GM18499 (cell line): ENCODE data around the gene ARID4A.
"Not testable (repeated sequence)": the region's sequence is repeated elsewhere in the genome, so short reads cannot be mapped to it uniquely, and the experiment has no call there.

Experiments
- ATAC-seq: cut with Tn5 transposase; IDR thresholded peaks from one replicate; pipeline ENCODE4 v1.9.1; 2021; ENCODE audit warnings: moderate number of reproducible peaks; ENCODE audit not compliant: insufficient read depth, unreplicated experiment

Gene ARID4A, protein sequence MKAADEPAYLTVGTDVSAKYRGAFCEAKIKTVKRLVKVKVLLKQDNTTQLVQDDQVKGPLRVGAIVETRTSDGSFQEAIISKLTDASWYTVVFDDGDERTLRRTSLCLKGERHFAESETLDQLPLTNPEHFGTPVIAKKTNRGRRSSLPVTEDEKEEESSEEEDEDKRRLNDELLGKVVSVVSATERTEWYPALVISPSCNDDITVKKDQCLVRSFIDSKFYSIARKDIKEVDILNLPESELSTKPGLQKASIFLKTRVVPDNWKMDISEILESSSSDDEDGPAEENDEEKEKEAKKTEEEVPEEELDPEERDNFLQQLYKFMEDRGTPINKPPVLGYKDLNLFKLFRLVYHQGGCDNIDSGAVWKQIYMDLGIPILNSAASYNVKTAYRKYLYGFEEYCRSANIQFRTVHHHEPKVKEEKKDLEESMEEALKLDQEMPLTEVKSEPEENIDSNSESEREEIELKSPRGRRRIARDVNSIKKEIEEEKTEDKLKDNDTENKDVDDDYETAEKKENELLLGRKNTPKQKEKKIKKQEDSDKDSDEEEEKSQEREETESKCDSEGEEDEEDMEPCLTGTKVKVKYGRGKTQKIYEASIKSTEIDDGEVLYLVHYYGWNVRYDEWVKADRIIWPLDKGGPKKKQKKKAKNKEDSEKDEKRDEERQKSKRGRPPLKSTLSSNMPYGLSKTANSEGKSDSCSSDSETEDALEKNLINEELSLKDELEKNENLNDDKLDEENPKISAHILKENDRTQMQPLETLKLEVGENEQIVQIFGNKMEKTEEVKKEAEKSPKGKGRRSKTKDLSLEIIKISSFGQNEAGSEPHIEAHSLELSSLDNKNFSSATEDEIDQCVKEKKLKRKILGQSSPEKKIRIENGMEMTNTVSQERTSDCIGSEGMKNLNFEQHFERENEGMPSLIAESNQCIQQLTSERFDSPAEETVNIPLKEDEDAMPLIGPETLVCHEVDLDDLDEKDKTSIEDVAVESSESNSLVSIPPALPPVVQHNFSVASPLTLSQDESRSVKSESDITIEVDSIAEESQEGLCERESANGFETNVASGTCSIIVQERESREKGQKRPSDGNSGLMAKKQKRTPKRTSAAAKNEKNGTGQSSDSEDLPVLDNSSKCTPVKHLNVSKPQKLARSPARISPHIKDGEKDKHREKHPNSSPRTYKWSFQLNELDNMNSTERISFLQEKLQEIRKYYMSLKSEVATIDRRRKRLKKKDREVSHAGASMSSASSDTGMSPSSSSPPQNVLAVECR

DNA sequence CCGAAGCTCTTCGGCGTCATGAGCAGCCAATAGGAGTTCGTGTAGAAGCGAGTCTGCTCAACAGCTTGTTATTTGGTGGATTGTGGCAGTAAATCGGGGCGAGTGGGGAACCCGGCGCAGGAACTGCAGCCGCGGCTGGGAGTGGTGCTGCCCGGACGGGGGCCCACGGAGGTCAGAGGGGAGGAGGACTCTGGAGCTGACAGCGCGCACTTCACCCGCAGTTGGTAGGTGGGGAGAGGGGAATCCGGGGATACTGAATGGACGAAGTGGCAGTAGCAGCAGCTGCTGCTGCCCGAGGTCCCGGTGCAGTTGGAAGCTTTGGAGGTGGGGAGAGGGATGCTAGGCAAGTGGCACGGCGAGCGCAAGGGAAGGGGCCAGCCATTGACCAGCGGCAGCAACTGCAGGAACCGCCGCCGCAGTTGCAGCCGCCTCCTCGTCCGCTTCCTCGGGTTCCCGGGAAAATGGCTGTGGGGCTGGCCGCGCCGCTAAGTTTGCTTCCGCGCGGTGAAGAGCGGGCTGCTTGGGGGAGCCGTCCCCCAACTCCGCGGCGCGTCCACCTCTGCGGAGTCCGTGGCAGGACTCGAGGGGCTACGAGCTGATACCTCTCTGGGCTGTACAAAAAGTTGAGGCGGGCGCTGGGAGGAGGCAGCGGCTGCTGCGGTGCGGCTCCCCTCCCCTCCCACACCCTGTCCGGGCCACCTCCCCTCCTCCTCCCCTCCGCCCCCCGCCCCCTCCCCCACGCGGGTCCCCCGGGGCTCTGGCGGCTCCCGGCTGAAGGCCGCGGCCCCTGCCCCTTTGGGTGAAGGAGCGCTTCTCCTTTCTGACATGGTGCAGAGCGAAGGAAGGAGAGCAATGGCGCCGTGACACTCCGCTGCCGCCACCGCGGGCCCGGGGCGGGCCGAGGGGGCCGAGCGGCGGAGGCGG lies at the start of gene ARID4A:
ARID4A (plus strand) TSS at position 79 of the 924 bp plus-strand sequence. CDS start 1,300 bp downstream, outside the sequence.
- ATAC-seq, result no peak

GRCh38 chr14:58249611-58250010 lies 48.7 kb upstream of the ARID4A start:
- ATAC-seq, result no peak

- ATAC-seq, result no peak
Measured at GRCh38 chr14:58258156-58258555, 40.2 kb upstream of the ARID4A start.

GRCh38 chr14:58262005-58262404 lies 36.4 kb upstream of the ARID4A start:
- ATAC-seq, result not testable (repeated sequence)

DNA sequence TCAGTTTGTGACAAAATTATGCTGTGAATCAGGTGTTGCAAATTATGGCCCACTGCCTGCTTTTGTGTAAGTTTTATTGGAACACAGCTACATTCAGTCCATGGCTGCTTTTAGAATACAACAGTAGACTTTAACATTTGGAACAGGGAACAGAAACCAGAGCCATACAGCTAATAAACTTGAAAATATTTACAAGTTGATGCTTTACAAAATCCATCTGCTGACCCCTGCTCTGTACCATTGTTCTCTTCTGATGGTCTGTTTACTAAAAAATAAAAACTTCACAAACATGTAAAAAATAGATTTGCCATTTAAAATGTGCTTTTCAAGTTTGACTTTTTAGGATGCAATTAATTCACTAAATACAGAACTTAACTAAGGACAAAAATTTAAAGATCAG lies 33.0 kb upstream of the ARID4A start:
- no peak for ATAC-seq

- no peak for ATAC-seq
Measured at GRCh38 chr14:58270628-58271027, 27.7 kb upstream of the ARID4A start.

DNA sequence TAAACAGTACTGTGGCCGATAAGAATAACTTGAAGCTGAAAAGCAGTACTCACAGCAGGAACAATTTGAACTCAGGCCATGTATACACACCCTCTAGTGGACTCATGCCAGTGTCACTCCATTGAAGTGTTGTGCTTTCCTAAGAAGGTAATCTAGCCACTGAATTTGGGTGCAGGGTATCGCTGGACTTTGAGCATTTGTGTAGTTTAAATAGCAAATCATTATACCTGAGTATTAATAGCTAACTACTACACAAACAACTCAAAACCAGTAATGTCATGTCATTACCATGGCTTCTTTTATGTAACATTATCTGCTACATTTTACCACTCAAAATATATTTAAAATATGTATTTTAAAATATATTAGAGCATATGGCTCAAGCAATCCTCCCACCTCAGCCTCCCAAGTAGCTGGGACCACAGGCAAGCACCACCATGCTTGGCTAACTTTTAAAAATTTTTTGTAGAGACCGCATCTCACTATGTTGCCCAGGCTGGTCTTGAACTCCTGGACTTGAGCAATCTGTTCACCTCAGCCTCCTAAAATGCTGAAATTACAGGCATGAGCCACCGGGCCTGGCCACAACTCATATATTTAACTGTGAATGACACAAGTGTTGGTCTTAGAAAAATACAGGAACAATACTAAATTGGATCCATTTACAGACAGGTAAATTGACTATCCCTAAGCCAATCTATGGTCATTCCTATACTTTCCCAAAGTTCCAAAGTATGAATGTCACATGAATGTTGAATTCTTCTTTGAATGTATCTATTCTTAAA lies 25.6 kb upstream of the ARID4A start:
- ATAC-seq, result no peak

DNA sequence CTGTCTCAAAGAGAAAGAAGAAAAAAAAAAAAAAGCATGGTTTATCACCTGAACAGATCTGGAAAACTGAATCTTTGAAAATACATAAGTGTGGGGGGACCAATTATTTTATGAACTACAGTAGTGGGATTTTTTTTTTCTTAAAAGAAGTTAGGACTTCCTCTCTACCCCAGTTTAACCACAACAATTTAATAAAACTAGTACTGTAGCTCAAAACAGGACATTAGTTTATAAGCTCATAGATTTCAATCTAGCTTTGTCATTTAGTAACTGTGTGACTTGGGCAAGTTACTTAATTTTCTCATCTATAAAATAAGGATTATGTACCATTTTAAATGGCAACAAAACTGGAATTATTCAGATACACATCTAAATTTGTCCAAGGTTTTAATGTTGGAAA lies 23.5 kb upstream of the ARID4A start:
- ATAC-seq, result no peak

DNA sequence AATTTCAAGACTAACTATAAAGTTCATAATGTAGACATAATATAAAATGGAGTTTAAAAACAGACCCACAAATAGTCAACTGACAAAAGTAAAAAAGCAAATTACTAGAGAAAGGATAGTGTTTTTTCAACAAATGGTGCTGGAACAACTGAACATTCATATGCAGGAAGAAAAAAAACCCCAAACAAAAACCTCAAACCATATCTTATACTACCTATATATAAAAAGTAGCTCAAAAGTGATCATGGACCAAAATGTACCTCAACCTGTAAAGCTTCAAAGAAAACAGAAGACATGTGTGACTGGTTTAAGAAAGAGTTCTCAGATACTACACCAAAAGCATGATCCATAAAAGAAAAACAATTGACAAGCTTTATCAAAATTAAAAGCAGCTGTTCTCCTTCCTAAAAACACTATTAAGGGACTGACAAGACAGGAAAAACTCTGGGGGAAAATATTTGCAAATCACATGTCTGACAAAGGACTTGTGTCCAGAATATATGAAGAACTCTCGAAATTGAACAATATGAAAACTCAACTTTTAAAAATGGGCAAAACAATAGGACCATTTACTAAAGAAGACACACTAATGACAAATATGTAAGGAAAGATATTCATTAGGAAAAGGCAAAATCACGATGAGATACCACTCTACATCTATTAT lies 22.7 kb upstream of the ARID4A start:
- ATAC-seq, result no peak

GRCh38 chr14:58276208-58276607 lies 22.1 kb upstream of the ARID4A start:
- no peak for ATAC-seq

- ATAC-seq, result no peak
Measured at GRCh38 chr14:58278177-58278576, 20.2 kb upstream of the ARID4A start.

DNA sequence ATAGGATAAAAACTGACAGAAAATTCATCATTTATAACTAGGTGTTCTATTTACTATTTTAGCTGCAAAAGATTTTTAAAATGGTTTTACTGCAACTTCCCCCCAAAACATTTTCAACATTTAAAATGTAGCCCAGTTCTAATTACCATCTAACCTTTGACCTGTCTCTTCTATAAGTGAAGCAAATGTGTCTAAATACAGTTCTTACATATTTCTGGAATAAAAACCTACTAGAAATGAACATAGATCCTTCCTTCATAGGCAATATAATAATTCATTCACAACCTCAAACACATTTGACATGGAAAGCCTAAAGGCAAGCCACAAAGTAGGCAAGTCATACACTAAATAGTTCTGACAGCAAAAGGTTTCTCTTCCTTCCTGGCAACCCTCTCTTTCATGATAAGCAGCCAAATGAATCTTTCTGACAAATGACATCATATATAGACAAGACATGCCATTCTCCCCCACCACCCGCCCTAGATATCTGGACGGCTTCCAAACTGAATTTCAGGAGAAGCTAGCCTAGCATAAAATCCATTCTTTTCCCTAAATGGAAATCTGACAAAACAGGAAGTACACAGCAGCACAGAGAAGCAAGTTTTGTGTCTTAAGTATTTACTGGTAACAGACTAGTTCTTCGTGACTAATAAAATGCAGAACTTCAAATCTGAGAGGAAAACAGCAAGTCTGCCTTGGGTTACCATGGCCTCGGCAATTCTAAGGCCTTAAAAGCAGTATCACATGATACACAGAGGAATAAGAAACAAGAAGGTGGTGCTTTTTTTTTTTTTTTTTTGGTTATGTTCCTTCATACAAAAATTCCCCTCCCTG lies 17.2 kb upstream of the ARID4A start:
- ATAC-seq, result peak; percentile 51

- ATAC-seq, result no peak
Measured at GRCh38 chr14:58281969-58282368, 16.4 kb upstream of the ARID4A start.

GRCh38 chr14:58282925-58283593 lies 15.3 kb upstream of the ARID4A start:
- no peak for ATAC-seq

- no peak for ATAC-seq
Measured at GRCh38 chr14:58283730-58284129, 14.6 kb upstream of the ARID4A start.

GRCh38 chr14:58285132-58285531 lies 13.2 kb upstream of the ARID4A start:
- no peak for ATAC-seq

DNA sequence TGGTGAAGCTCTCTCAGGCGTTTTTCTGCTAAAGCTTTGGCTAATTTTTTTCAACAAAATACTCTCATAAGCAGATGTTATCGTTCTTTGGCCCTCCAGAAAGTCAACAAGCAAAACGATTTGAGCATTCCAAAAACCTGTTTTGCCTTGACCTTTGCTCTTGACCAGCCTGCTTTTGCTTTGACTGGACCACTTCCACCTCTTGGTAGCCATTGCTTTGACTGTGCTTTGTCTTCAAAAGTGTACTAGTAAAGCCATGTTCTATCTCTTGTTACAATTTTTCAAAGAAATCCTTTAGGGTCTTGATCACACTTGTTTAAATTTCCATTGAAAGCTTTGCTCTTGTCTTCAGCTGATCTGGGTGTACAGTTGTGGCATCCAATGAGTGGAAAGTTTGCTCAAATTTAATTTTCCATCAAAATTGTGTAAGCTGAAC lies 10.7 kb upstream of the ARID4A start:
- ATAC-seq, result no peak
